HCT116 (cell line): ENCODE measurements around the gene PDK2.

ENCODE experiments used
- POLR2A ChIP-seq: IDR thresholded peaks from 2 replicates; pipeline ENCODE4 v1.7.0; 2011; ENCODE audit warnings: borderline replicate concordance; ENCODE audit not compliant: insufficient read depth, insufficient read length; ENCODE audit errors: extremely low read depth
- POLR2AphosphoS5 ChIP-seq: IDR thresholded peaks from 2 replicates; pipeline ENCODE4 v1.6.1; 2011; ENCODE audit warnings: mild to moderate bottlenecking, low read depth, low read length, moderate library complexity
- SP1 ChIP-seq: IDR thresholded peaks from 2 replicates; pipeline ENCODE4 v1.6.1; 2012; ENCODE audit warnings: low read depth
- TF ChIP-seq, protein P1 (sequence below), 3 experiments: fragments of 200-600 bp in 1 of 3; sonication (generic) in 1 of 3; IDR thresholded peaks in 2 of 3; conservative IDR thresholded peaks in 1 of 3; 2 replicates each; pipeline ENCODE4 v1.5.1; 2012 to 2017; ENCODE audit warnings: low read depth in 2 of 3, low read length in 2 of 3, antibody characterized with exemption in 1 of 3, borderline replicate concordance in 1 of 3, control low read depth in 1 of 3, mild to moderate bottlenecking in 1 of 3, mixed read lengths in 1 of 3, mixed run types in 1 of 3, moderate library complexity in 1 of 3; ENCODE audit not compliant: insufficient read depth in 1 of 3
- TF ChIP-seq, protein P2 (sequence below): IDR thresholded peaks from 2 replicates; pipeline ENCODE4 v1.6.1; 2012; ENCODE audit warnings: low read depth

GRCh38 chr17:50096092-50096491 lies 941 bp downstream of the PDK2 start:
- TF ChIP-seq, protein P1, sequence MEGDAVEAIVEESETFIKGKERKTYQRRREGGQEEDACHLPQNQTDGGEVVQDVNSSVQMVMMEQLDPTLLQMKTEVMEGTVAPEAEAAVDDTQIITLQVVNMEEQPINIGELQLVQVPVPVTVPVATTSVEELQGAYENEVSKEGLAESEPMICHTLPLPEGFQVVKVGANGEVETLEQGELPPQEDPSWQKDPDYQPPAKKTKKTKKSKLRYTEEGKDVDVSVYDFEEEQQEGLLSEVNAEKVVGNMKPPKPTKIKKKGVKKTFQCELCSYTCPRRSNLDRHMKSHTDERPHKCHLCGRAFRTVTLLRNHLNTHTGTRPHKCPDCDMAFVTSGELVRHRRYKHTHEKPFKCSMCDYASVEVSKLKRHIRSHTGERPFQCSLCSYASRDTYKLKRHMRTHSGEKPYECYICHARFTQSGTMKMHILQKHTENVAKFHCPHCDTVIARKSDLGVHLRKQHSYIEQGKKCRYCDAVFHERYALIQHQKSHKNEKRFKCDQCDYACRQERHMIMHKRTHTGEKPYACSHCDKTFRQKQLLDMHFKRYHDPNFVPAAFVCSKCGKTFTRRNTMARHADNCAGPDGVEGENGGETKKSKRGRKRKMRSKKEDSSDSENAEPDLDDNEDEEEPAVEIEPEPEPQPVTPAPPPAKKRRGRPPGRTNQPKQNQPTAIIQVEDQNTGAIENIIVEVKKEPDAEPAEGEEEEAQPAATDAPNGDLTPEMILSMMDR (IDR thresholded peaks at IDR 0.05 in 2 of 3, conservative IDR thresholded peaks at IDR 0.05 in 1 of 3; ENCODE audit: borderline replicate concordance in 1 of 3, insufficient read depth in 1 of 3, low read depth in 2 of 3, low read length in 2 of 3), result no peak
- TF ChIP-seq SP1 (no peak), POLR2A (no peak), POLR2AphosphoS5 (no peak)
- TF ChIP-seq, protein P2, sequence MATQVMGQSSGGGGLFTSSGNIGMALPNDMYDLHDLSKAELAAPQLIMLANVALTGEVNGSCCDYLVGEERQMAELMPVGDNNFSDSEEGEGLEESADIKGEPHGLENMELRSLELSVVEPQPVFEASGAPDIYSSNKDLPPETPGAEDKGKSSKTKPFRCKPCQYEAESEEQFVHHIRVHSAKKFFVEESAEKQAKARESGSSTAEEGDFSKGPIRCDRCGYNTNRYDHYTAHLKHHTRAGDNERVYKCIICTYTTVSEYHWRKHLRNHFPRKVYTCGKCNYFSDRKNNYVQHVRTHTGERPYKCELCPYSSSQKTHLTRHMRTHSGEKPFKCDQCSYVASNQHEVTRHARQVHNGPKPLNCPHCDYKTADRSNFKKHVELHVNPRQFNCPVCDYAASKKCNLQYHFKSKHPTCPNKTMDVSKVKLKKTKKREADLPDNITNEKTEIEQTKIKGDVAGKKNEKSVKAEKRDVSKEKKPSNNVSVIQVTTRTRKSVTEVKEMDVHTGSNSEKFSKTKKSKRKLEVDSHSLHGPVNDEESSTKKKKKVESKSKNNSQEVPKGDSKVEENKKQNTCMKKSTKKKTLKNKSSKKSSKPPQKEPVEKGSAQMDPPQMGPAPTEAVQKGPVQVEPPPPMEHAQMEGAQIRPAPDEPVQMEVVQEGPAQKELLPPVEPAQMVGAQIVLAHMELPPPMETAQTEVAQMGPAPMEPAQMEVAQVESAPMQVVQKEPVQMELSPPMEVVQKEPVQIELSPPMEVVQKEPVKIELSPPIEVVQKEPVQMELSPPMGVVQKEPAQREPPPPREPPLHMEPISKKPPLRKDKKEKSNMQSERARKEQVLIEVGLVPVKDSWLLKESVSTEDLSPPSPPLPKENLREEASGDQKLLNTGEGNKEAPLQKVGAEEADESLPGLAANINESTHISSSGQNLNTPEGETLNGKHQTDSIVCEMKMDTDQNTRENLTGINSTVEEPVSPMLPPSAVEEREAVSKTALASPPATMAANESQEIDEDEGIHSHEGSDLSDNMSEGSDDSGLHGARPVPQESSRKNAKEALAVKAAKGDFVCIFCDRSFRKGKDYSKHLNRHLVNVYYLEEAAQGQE, result no peak
